ENCODE measurements around the gene PLCH1.

Gene PLCH1

GRCh38 chr3:155757577-155757976 is 12.7 kb upstream of the PLCH1 start:
- in situ Hi-C loops (cut with MboI; ENCODE audit: low pct_unique_long_range_greater_than_20kb, low sequenced_read_pairs, unreplicated experiment): no loop called here
- TF ChIP-seq, protein P1, sequence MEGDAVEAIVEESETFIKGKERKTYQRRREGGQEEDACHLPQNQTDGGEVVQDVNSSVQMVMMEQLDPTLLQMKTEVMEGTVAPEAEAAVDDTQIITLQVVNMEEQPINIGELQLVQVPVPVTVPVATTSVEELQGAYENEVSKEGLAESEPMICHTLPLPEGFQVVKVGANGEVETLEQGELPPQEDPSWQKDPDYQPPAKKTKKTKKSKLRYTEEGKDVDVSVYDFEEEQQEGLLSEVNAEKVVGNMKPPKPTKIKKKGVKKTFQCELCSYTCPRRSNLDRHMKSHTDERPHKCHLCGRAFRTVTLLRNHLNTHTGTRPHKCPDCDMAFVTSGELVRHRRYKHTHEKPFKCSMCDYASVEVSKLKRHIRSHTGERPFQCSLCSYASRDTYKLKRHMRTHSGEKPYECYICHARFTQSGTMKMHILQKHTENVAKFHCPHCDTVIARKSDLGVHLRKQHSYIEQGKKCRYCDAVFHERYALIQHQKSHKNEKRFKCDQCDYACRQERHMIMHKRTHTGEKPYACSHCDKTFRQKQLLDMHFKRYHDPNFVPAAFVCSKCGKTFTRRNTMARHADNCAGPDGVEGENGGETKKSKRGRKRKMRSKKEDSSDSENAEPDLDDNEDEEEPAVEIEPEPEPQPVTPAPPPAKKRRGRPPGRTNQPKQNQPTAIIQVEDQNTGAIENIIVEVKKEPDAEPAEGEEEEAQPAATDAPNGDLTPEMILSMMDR (IDR thresholded peaks at IDR 0.05; ENCODE audit: extremely low read depth, insufficient read depth, missing control alignments): no peak
- no peak for DNase-seq (ENCODE audit: low spot score)

- TF ChIP-seq, protein P1 (IDR thresholded peaks at IDR 0.05; ENCODE audit: extremely low read depth, insufficient read depth, missing control alignments): peak; percentile 57
- in situ Hi-C loops (cut with MboI; ENCODE audit: low pct_unique_long_range_greater_than_20kb, low sequenced_read_pairs, unreplicated experiment): no loop called here
- no peak for DNase-seq (ENCODE audit: low spot score)
Observed at GRCh38 chr3:155753038-155753639, 8.3 kb upstream of the PLCH1 start.

DNA sequence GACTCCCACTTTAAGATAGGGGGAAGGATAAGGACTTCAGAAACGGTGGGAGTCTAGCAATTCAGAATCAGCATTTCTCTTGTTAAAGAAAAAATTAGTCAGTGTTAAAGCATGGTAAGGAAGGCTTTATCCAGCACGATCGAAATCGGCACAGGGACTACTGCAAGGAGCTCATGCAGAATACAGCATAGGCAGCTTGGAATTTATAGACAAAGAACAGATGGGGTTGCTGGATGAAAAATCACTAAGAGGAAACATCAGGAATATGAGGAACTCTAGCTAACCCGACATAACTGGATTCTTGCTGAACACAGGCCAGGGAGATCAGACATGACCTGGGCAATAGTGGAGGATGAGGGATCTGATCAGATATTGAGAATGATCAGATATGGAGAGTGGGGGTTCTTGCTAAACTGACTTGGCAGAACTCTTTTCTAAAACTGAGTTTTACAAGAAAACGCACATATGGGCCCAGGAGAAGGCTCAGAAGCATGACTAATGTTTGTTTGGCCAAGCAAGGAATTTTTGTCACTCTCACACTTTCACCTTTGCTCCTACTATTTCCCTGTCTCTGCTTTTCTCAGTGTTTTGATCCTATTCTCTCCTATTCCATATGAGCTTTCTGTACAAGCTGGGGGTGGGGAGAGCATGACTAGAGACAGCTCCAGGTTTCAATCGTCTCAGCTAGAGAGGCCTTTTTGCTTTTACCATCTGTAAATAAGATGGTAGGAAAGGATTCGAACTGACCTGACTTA is 3.9 kb upstream of the PLCH1 start:
- TF ChIP-seq, protein P1 (IDR thresholded peaks at IDR 0.05; ENCODE audit: extremely low read depth, insufficient read depth, missing control alignments): no peak
- DNase-seq (ENCODE audit: low spot score): no peak
- in situ Hi-C loops (cut with MboI; ENCODE audit: low pct_unique_long_range_greater_than_20kb, low sequenced_read_pairs, unreplicated experiment): no loop called here

- TF ChIP-seq, protein P1 (IDR thresholded peaks at IDR 0.05; ENCODE audit: extremely low read depth, insufficient read depth, missing control alignments): no peak
- no peak for DNase-seq (ENCODE audit: low spot score)
- in situ Hi-C loops (cut with MboI; ENCODE audit: low pct_unique_long_range_greater_than_20kb, low sequenced_read_pairs, unreplicated experiment): no loop called here
Observed at GRCh38 chr3:155747946-155748290, 3.0 kb upstream of the PLCH1 start.

- in situ Hi-C loops (cut with MboI; ENCODE audit: low pct_unique_long_range_greater_than_20kb, low sequenced_read_pairs, unreplicated experiment): no loop called here
- DNase-seq (ENCODE audit: low spot score): no peak
Observed at GRCh38 chr3:155747286-155747945, 2.5 kb upstream of the PLCH1 start.

GRCh38 chr3:155746703-155747102 is 1.8 kb upstream of the PLCH1 start:
- in situ Hi-C loops (cut with MboI; ENCODE audit: low pct_unique_long_range_greater_than_20kb, low sequenced_read_pairs, unreplicated experiment): no loop called here
- TF ChIP-seq, protein P1 (IDR thresholded peaks at IDR 0.05; ENCODE audit: extremely low read depth, insufficient read depth, missing control alignments): no peak

More at GRCh38 chr3:155747286-155747945, 2.5 kb upstream of the PLCH1 start:
- TF ChIP-seq, protein P1 (IDR thresholded peaks at IDR 0.05; ENCODE audit: extremely low read depth, insufficient read depth, missing control alignments): no peak

More at GRCh38 chr3:155746703-155747102, 1.8 kb upstream of the PLCH1 start:
- DNase-seq (ENCODE audit: low spot score): no peak

All from GM13977 (cell line).